HepG2 (cell line): ENCODE data around the gene UPK1A. TPM values are rescaled to one million over a fixed set of nuclear protein-coding genes. Genes with fewer than 3 reads are reported as not detected.

Source experiments
- ATAC-seq: fragments of 200-7000 bp; cut with Tn5 transposase; 3 replicates; pipeline ENCODE4 v1.9.1; 2020; ENCODE audit warnings: mild to moderate bottlenecking, moderate library complexity
- BruUV-seq: library from RNA; stranded (reverse); fragments of 400-500 nt; replicated peaks from 2 replicates; lab custom pipeline; 2021; lab: Mats Ljungman, UMichigan
- CTCF ChIA-PET: fragments of 300-600 bp; formaldehyde crosslinking; extraction: SDS; loops from one replicate; lab custom pipeline; 2021; ENCODE audit warnings: low total read pairs, inconsistent platforms, low intra/inter-chr PET ratio; lab: Yijun Ruan, JAX
- POLR2A ChIA-PET: fragments of 350-600 bp; sonication (Branson Sonifier 250); formaldehyde crosslinking; loops from one replicate; lab custom pipeline; 2020; ENCODE audit warnings: antibody characterized with exemption, inconsistent platforms; lab: Yijun Ruan, JAX
- DNase-seq: peaks from one replicate; pipeline ENCODE4 v3.0.0-alpha.2; 2015; ENCODE audit warnings: low spot score
- FAIRE-seq: peaks from 3 replicates; lab custom pipeline; 2011; peaks lifted over from hg19 to GRCh38; lab: Jason Lieb, UNC
- H2AFZ ChIP-seq: one replicate; pipeline ENCODE4 v1.6.1; 2011; ENCODE audit warnings: low read length, inconsistent platforms
- H3K27ac ChIP-seq: fragments of 300-600 bp; 3 replicates; pipeline ENCODE4 v1.8.0; 2011; ENCODE audit warnings: mixed run types, mild to moderate bottlenecking, mixed read lengths, low read length, inconsistent platforms; ENCODE audit not compliant: insufficient read depth; ENCODE audit errors: extremely low read length
- H3K27me3 ChIP-seq, 2 experiments: fragments of 200-600 bp in 1 of 2; 2 replicates in 1 of 2; 3 replicates in 1 of 2; pipeline versions ENCODE4 v1.6.0 to v1.8.0; 2011; ENCODE audit warnings: low read length in 2 of 2, mild to moderate bottlenecking in 2 of 2, moderate library complexity in 2 of 2, inconsistent platforms in 1 of 2; ENCODE audit not compliant: insufficient read depth in 2 of 2, control insufficient read depth in 1 of 2
- H3K36me3 ChIP-seq, 2 experiments: fragments of 200-600 bp in 1 of 2; replicated peaks in 1 of 2; 2 replicates in 1 of 2; 3 replicates in 1 of 2; pipeline versions ENCODE4 v1.5.1 to v1.8.0; 2011; ENCODE audit warnings: low read length in 2 of 2, inconsistent platforms in 1 of 2; ENCODE audit not compliant: insufficient read depth in 2 of 2, control insufficient read depth in 1 of 2
- H3K4me1 ChIP-seq: 2 replicates; pipeline ENCODE4 v1.5.1; 2012; ENCODE audit warnings: low read length, inconsistent platforms; ENCODE audit not compliant: insufficient read depth
- H3K4me2 ChIP-seq: 2 replicates; pipeline ENCODE4 v1.6.0; 2011; ENCODE audit warnings: low read depth, low read length, inconsistent platforms
- H3K4me3 ChIP-seq, 3 experiments: fragments of 200-600 bp in 1 of 3; sonication (generic), shearing (Covaris generic) in 1 of 3; replicated peaks in 1 of 3; 2 replicates each; pipeline ENCODE4 v1.5.1; 2011 to 2016; ENCODE audit warnings: low read length in 3 of 3, inconsistent platforms in 2 of 3, low read depth in 2 of 3, mild to moderate bottlenecking in 2 of 3, control low read depth in 1 of 3, mixed read lengths in 1 of 3; ENCODE audit not compliant: insufficient read depth in 1 of 3
- H3K79me2 ChIP-seq: one replicate; pipeline ENCODE4 v1.6.1; 2011; ENCODE audit warnings: low read length, inconsistent platforms; ENCODE audit not compliant: insufficient read depth
- H3K9ac ChIP-seq: 2 replicates; pipeline ENCODE4 v1.6.0; 2011; ENCODE audit warnings: mild to moderate bottlenecking, low read depth, low read length, inconsistent platforms; ENCODE audit not compliant: insufficient read depth
- H3K9me3 ChIP-seq: 2 replicates; pipeline ENCODE4 v1.5.1; 2012; ENCODE audit warnings: mild to moderate bottlenecking, low read length
- H4K20me1 ChIP-seq: 2 replicates; pipeline ENCODE4 v1.6.0; 2011; ENCODE audit warnings: inconsistent platforms, mild to moderate bottlenecking, low read length, moderate library complexity; ENCODE audit not compliant: insufficient read depth
- ATF7-NPFF ChIP-seq: sonication (generic); formaldehyde crosslinking; IDR thresholded peaks from 2 replicates; pipeline ENCODE4 v1.8.1; 2023; ENCODE audit warnings: mild to moderate bottlenecking, low read depth, missing genetic modification reagents, moderate library complexity
- DNMT1 ChIP-seq: sonication (generic); formaldehyde crosslinking; IDR thresholded peaks from 2 replicates; pipeline ENCODE4 v1.5.1; 2020; ENCODE audit warnings: mild to moderate bottlenecking, missing genetic modification reagents
- ISX ChIP-seq: sonication (generic); formaldehyde crosslinking; conservative IDR thresholded peaks from 2 replicates; pipeline ENCODE4 v1.5.0; 2020; ENCODE audit warnings: missing genetic modification reagents
- JUND ChIP-seq: sonication (generic); formaldehyde crosslinking; IDR thresholded peaks from 2 replicates; pipeline ENCODE4 v1.8.0; 2022; ENCODE audit warnings: mild to moderate bottlenecking, missing genetic modification reagents
- PBX2 ChIP-seq: IDR thresholded peaks from 2 replicates; pipeline ENCODE4 v1.6.1; 2016; ENCODE audit warnings: control low read depth
- RORA ChIP-seq: sonication (generic); formaldehyde crosslinking; IDR thresholded peaks from 2 replicates; pipeline ENCODE4 v1.5.0; 2020; ENCODE audit warnings: mild to moderate bottlenecking, missing genetic modification reagents, moderate library complexity
- SMC3 ChIP-seq: IDR thresholded peaks from 2 replicates; pipeline ENCODE4 v1.6.1; 2011; ENCODE audit warnings: low read length, improper control_type of control experiment
- ZEB1 ChIP-seq: IDR thresholded peaks from 2 replicates; pipeline ENCODE4 v1.6.1; 2012; ENCODE audit warnings: mild to moderate bottlenecking, low read depth, inconsistent platforms; ENCODE audit not compliant: insufficient replicate concordance
- ZNF138 ChIP-seq: sonication (generic); formaldehyde crosslinking; IDR thresholded peaks from 2 replicates; pipeline ENCODE4 v1.5.0; 2020; ENCODE audit warnings: mild to moderate bottlenecking, low read depth, missing genetic modification reagents
- ZNF331 ChIP-seq: sonication (generic); formaldehyde crosslinking; IDR thresholded peaks from 2 replicates; pipeline ENCODE4 v1.4.0; 2020; ENCODE audit warnings: missing genetic modification reagents
- ZNF33A ChIP-seq: sonication (generic); formaldehyde crosslinking; IDR thresholded peaks from 2 replicates; pipeline ENCODE4 v1.5.1; 2020; ENCODE audit warnings: missing genetic modification reagents, mild to moderate bottlenecking, moderate library complexity, borderline replicate concordance
- ZNF34 ChIP-seq: sonication (generic); formaldehyde crosslinking; IDR thresholded peaks from 2 replicates; pipeline ENCODE4 v1.4.0; 2020; ENCODE audit warnings: mild to moderate bottlenecking, missing genetic modification reagents, borderline replicate concordance
- ZNF780A ChIP-seq: sonication (generic); formaldehyde crosslinking; IDR thresholded peaks from 2 replicates; pipeline ENCODE4 v1.8.0; 2022; ENCODE audit warnings: mild to moderate bottlenecking, missing genetic modification reagents, moderate library complexity
- ZNF83 ChIP-seq: sonication (generic); formaldehyde crosslinking; IDR thresholded peaks from 2 replicates; pipeline ENCODE4 v1.4.0; 2020; ENCODE audit warnings: missing genetic modification reagents, mild to moderate bottlenecking, borderline replicate concordance
- WGBS: methylation state at CpG from one replicate; pipeline ENCODE4 v1.1.6; 2017; ENCODE audit warnings: low lambda C conversion rate; 5-methylcytosine and 5-hydroxymethylcytosine counted together
- in situ Hi-C: cut with HindIII; loops from 2 replicates; pipeline ENCODE4 v1.10.0; 2017; ENCODE audit warnings: low pct_unique_long_range_greater_than_20kb; ENCODE audit not compliant: extremely low pct_ligation_motif_present
- intact Hi-C: fragments of 100-400 bp; cut with micrococcal nuclease; formaldehyde crosslinking; loops from one replicate; pipeline ENCODE4 v1.10.0; 2022; ENCODE audit not compliant: unreplicated experiment
- polyA plus RNA-seq, 8 experiments: library from polyadenylated mRNA; depleted of rRNA in 3 of 8; stranded (reverse) in 7 of 8; unstranded in 1 of 8; fragments of >200 nt; fragmentation: Illumina TruSeq in 4 of 8; extraction: Trizol in 4 of 8; gene quantifications; 2 replicates each; pipeline versions ENCODE4 v1.2.1 to v1.2.3, GENCODE V29; 2011 to 2016; ENCODE audit warnings: low read depth in 4 of 8, missing spikeins in 1 of 8, mixed read lengths in 1 of 8; ENCODE audit not compliant: insufficient read depth in 1 of 8
- total RNA-seq, 5 experiments: library from RNA; depleted of rRNA; stranded (reverse); fragments of >200 nt; fragmentation: Illumina TruSeq; extraction: Trizol; gene quantifications; 2 replicates each; pipeline ENCODE4 v1.2.3, GENCODE V29; 2016; ENCODE audit warnings: low read depth in 1 of 5
- TF ChIP-seq, protein P1 (sequence below): sonication (generic); formaldehyde crosslinking; IDR thresholded peaks from 2 replicates; pipeline ENCODE4 v1.8.1; 2023; ENCODE audit warnings: mild to moderate bottlenecking, missing genetic modification reagents, borderline replicate concordance
- TF ChIP-seq, protein P2 (sequence below): IDR thresholded peaks from 2 replicates; pipeline ENCODE4 v1.6.1; 2016; ENCODE audit warnings: low read depth
- TF ChIP-seq, protein P3 (sequence below): fragments of 450-650 bp; IDR thresholded peaks from 2 replicates; pipeline ENCODE4 v1.6.1; 2017; ENCODE audit warnings: mild to moderate bottlenecking
- TF ChIP-seq, protein P4 (sequence below): sonication (generic); formaldehyde crosslinking; IDR thresholded peaks from 2 replicates; pipeline ENCODE4 v1.4.0; 2020; ENCODE audit warnings: missing genetic modification reagents

Gene UPK1A
- total and polyA plus RNA-seq, 2 of the 13 experiments (the other 11 are each of a cell fraction or from before 2014, with no cell fraction given) = 2.9 TPM; not detected in 1

- WGBS = under 1% methylated on average over 19 of the region's 50 CpGs
- CTCF ChIA-PET = interaction anchor here (1.0 to 1.7 kb wide), 2 partner anchors 9 to 14 kb away, joined by 4 to 7 read pairs; no protein-coding TSS in a partner anchor
- H3K36me3 ChIP-seq = no peaks in the 10 kb centered on the region
- FAIRE-seq (peak; percentile 86), ATAC-seq (peak; percentile 99), DNase-seq (peak; percentile 96)
- no peaks in the 10 kb centered on the region for H4K20me1 ChIP-seq
- intact Hi-C loops = no loop called here
- POLR2A ChIA-PET = interaction anchor here (0.5 to 2.4 kb wide), 20 partner anchors 10 to 434 kb away, joined by 3 to 23 read pairs (median 4); partner anchors contain the start of genes COX6B1, LIN37 and PRODH2
- peak overlapping the region; percentile 62 for H3K9ac ChIP-seq
- H2AFZ ChIP-seq = peak overlapping the region; percentile 89
- BruUV-seq = no TSS peak
- H3K4me1 ChIP-seq = peaks cover 29% of the 10 kb centered on the region
- peak overlapping the region; percentile 50 to 77 (median 70) for H3K4me3 ChIP-seq
- in situ Hi-C loops = no loop called here
- H3K79me2 ChIP-seq = no peaks in the 10 kb centered on the region
- H3K9me3 ChIP-seq = no peaks in the 10 kb centered on the region
- H3K27ac ChIP-seq = peak overlapping the region; percentile 56
- peak overlapping the region; percentile 92 for H3K4me2 ChIP-seq
- no peaks in the 10 kb centered on the region for H3K27me3 ChIP-seq
- TF ChIP-seq, protein P1, sequence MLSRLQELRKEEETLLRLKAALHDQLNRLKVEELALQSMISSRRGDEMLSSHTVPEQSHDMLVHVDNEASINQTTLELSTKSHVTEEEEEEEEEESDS (CRISPR knock-in tag) = 0 out of 2 replicates have a peak, but pooled peaks have one; percentile 8
- TF ChIP-seq ZNF780A (CRISPR knock-in tag) (no peak), ZNF34 (no peak), PBX2 (CRISPR knock-in tag) (peak; percentile 98), SMC3 (no peak), ATF7-NPFF (CRISPR knock-in tag) (peak; percentile 45; the same call in 1 of the 2 replicates), ZEB1 (no peak), DNMT1 (CRISPR knock-in tag) (no peak), ZNF138 (CRISPR knock-in tag) (no peak), ISX (CRISPR knock-in tag) (no peak), ZNF331 (CRISPR knock-in tag) (no peak), ZNF83 (CRISPR knock-in tag) (no peak), ZNF33A (CRISPR knock-in tag) (no peak), JUND (CRISPR knock-in tag) (no peak), RORA (no peak)
- TF ChIP-seq, protein P2, sequence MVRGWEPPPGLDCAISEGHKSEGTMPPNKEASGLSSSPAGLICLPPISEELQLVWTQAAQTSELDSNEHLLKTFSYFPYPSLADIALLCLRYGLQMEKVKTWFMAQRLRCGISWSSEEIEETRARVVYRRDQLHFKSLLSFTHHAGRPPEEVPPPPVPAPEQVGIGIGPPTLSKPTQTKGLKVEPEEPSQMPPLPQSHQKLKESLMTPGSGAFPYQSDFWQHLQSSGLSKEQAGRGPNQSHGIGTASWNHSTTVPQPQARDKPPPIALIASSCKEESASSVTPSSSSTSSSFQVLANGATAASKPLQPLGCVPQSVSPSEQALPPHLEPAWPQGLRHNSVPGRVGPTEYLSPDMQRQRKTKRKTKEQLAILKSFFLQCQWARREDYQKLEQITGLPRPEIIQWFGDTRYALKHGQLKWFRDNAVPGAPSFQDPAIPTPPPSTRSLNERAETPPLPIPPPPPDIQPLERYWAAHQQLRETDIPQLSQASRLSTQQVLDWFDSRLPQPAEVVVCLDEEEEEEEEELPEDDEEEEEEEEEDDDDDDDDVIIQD (CRISPR knock-in tag) = no peak
- TF ChIP-seq, protein P3, sequence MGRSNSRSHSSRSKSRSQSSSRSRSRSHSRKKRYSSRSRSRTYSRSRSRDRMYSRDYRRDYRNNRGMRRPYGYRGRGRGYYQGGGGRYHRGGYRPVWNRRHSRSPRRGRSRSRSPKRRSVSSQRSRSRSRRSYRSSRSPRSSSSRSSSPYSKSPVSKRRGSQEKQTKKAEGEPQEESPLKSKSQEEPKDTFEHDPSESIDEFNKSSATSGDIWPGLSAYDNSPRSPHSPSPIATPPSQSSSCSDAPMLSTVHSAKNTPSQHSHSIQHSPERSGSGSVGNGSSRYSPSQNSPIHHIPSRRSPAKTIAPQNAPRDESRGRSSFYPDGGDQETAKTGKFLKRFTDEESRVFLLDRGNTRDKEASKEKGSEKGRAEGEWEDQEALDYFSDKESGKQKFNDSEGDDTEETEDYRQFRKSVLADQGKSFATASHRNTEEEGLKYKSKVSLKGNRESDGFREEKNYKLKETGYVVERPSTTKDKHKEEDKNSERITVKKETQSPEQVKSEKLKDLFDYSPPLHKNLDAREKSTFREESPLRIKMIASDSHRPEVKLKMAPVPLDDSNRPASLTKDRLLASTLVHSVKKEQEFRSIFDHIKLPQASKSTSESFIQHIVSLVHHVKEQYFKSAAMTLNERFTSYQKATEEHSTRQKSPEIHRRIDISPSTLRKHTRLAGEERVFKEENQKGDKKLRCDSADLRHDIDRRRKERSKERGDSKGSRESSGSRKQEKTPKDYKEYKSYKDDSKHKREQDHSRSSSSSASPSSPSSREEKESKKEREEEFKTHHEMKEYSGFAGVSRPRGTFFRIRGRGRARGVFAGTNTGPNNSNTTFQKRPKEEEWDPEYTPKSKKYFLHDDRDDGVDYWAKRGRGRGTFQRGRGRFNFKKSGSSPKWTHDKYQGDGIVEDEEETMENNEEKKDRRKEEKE = no peak
- TF ChIP-seq, protein P4, sequence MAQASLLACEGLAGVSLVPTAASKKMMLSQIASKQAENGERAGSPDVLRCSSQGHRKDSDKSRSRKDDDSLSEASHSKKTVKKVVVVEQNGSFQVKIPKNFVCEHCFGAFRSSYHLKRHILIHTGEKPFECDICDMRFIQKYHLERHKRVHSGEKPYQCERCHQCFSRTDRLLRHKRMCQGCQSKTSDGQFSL (CRISPR knock-in tag) = no peak
Observed at GRCh38 chr19:35702223-35703012, 36.1 kb downstream of the UPK1A start.
